Measurements from ENCODE around the gene CHST3. TPM values are rescaled to one million over a fixed set of nuclear protein-coding genes. Genes with fewer than 3 reads are reported as not detected.

Gene CHST3
- total RNA-seq, 2 donors from 2014 or later, result 12.9 to 40.8 TPM

GRCh38 chr10:72009425-72010081, 45.4 kb downstream of the CHST3 start:
- peak overlapping the region; percentile 94 for H3K27ac ChIP-seq (ENCODE audit: low read depth, low read length)
- H3K9ac ChIP-seq (ENCODE audit: extremely low read depth, low read length, poor library complexity, severe bottlenecking), result no peak overlapping the region
- H3K4me1 ChIP-seq (ENCODE audit: control insufficient read depth, insufficient read depth, low read length), result no peaks in the 10 kb centered on the region
- no peak overlapping the region for H3K4me3 Mint-ChIP-seq
- peak overlapping the region; percentile 56 for H3K27ac Mint-ChIP-seq
- peaks cover 11% of the 10 kb centered on the region for H3K36me3 Mint-ChIP-seq (ENCODE audit: low read depth)
- no peaks in the 10 kb centered on the region for H3K9me3 Mint-ChIP-seq
- peaks cover 5% of the 10 kb centered on the region for H3K4me1 Mint-ChIP-seq
- no peaks in the 10 kb centered on the region for H3K9me3 ChIP-seq (ENCODE audit: control insufficient read depth, low read length)
- peak; percentile 52 for DNase-seq
- H3K4me3 ChIP-seq (ENCODE audit: low read length), result no peak overlapping the region
- no peaks in the 10 kb centered on the region for H3K27me3 Mint-ChIP-seq (ENCODE audit: insufficient read depth)
- TF ChIP-seq CTCF (conservative IDR thresholded peaks at IDR 0.05), result no peak
- H3K27me3 ChIP-seq (ENCODE audit: control insufficient read depth, insufficient read depth, low read length, poor library complexity, severe bottlenecking), result no peaks in the 10 kb centered on the region
- H3K36me3 ChIP-seq (ENCODE audit: control insufficient read depth, insufficient read depth, low read length), result peaks cover 17% of the 10 kb centered on the region
- WGBS, 2 experiments (ENCODE audit: insufficient coverage in 1 of 2, insufficient read length in 1 of 2), result 51 to 83% methylated on average over 7 to 12 of the region's 12 CpGs

GRCh38 chr10:72010234-72010973, 46.2 kb downstream of the CHST3 start:
- Histone ChIP-seq H3K27ac (ENCODE audit: low read depth, low read length) (peak overlapping the region; percentile 94), H3K9ac (ENCODE audit: extremely low read depth, low read length, poor library complexity, severe bottlenecking) (no peak overlapping the region), H3K4me1 (ENCODE audit: control insufficient read depth, insufficient read depth, low read length) (peaks cover 2% of the 10 kb centered on the region), H3K36me3 (ENCODE audit: control insufficient read depth, insufficient read depth, low read length) (peaks cover 17% of the 10 kb centered on the region), H3K9me3 (ENCODE audit: control insufficient read depth, low read length) (no peaks in the 10 kb centered on the region), H3K4me3 (ENCODE audit: low read length) (no peak overlapping the region), H3K27me3 (ENCODE audit: control insufficient read depth, insufficient read depth, low read length, poor library complexity, severe bottlenecking) (no peaks in the 10 kb centered on the region)
- no peaks in the 10 kb centered on the region for H3K27me3 Mint-ChIP-seq (ENCODE audit: insufficient read depth)
- DNase-seq, result no peak
- H3K9me3 Mint-ChIP-seq, result no peaks in the 10 kb centered on the region
- TF ChIP-seq CTCF (conservative IDR thresholded peaks at IDR 0.05), result no peak
- H3K27ac Mint-ChIP-seq, result no peak overlapping the region
- H3K4me3 Mint-ChIP-seq, result no peak overlapping the region
- H3K36me3 Mint-ChIP-seq (ENCODE audit: low read depth), result peaks cover 11% of the 10 kb centered on the region
- peaks cover 8% of the 10 kb centered on the region for H3K4me1 Mint-ChIP-seq
- 94 to 100% methylated on average over 3 to 7 of the region's 7 CpGs for WGBS, 2 experiments (ENCODE audit: insufficient coverage in 1 of 2, insufficient read length in 1 of 2)

- H3K27me3 ChIP-seq (ENCODE audit: control insufficient read depth, insufficient read depth, low read length, poor library complexity, severe bottlenecking), result no peaks in the 10 kb centered on the region
- peaks cover 9% of the 10 kb centered on the region for H3K4me1 Mint-ChIP-seq
- no peak overlapping the region for H3K4me3 ChIP-seq (ENCODE audit: low read length)
- TF ChIP-seq CTCF (conservative IDR thresholded peaks at IDR 0.05), result no peak
- peaks cover 11% of the 10 kb centered on the region for H3K36me3 Mint-ChIP-seq (ENCODE audit: low read depth)
- no peaks in the 10 kb centered on the region for H3K9me3 Mint-ChIP-seq
- DNase-seq, result no peak
- no peaks in the 10 kb centered on the region for H3K27me3 Mint-ChIP-seq (ENCODE audit: insufficient read depth)
- H3K9ac ChIP-seq (ENCODE audit: extremely low read depth, low read length, poor library complexity, severe bottlenecking), result no peak overlapping the region
- H3K4me3 Mint-ChIP-seq, result no peak overlapping the region
- peaks cover 6% of the 10 kb centered on the region for H3K4me1 ChIP-seq (ENCODE audit: control insufficient read depth, insufficient read depth, low read length)
- no peaks in the 10 kb centered on the region for H3K9me3 ChIP-seq (ENCODE audit: control insufficient read depth, low read length)
- peaks cover 17% of the 10 kb centered on the region for H3K36me3 ChIP-seq (ENCODE audit: control insufficient read depth, insufficient read depth, low read length)
- 94 to 96% methylated on average over 5 to 9 of the region's 9 CpGs for WGBS, 2 experiments (ENCODE audit: insufficient coverage in 1 of 2, insufficient read length in 1 of 2)
- no peak overlapping the region for H3K27ac ChIP-seq (ENCODE audit: low read depth, low read length)
- H3K27ac Mint-ChIP-seq, result no peak overlapping the region
These were observed 46.8 kb downstream of the CHST3 start for GRCh38 chr10:72011016-72011415.
